GM15510 (cell line): ENCODE data around the gene MOB3C.

Experiments
- POLR2A ChIP-seq: IDR thresholded peaks from 3 replicates; pipeline ENCODE4 v1.6.1; 2011; ENCODE audit warnings: borderline replicate concordance; ENCODE audit not compliant: insufficient read length; ENCODE audit errors: extremely low read depth

Gene MOB3C

GRCh38 chr1:46614604-46614984, 2.0 kb downstream of the MOB3C start:
- no peak for TF ChIP-seq POLR2A

- TF ChIP-seq POLR2A = no peak
These were observed 2.7 kb downstream of the MOB3C start for GRCh38 chr1:46613661-46614603.

- TF ChIP-seq POLR2A = no peak
These were observed 3.5 kb downstream of the MOB3C start for GRCh38 chr1:46612937-46613660.

GRCh38 chr1:46611691-46612221, 4.9 kb downstream of the MOB3C start:
- no peak for TF ChIP-seq POLR2A

- no peak for TF ChIP-seq POLR2A
These were observed 9.1 kb downstream of the MOB3C start for GRCh38 chr1:46607345-46608130.

GRCh38 chr1:46606255-46606965, 10.2 kb downstream of the MOB3C start:
- no peak for TF ChIP-seq POLR2A

- TF ChIP-seq POLR2A = no peak
These were observed 11.4 kb downstream of the MOB3C start for GRCh38 chr1:46605232-46605631.

- peak; percentile 97 for TF ChIP-seq POLR2A
These were observed 12.6 kb downstream of the MOB3C start, which contains the start of gene MKNK1 for GRCh38 chr1:46603858-46604549. TSS of gene MKNK1 (minus strand) at chr1:46604268. CDS start at chr1:46583327, 20,941 bp downstream.

GRCh38 chr1:46603481-46603857, 13.1 kb downstream of the MOB3C start:
- no peak for TF ChIP-seq POLR2A

- TF ChIP-seq POLR2A = no peak
These were observed 15.2 kb downstream of the MOB3C start for GRCh38 chr1:46601257-46602007.

- no peak for TF ChIP-seq POLR2A
These were observed 17.3 kb downstream of the MOB3C start for GRCh38 chr1:46599059-46599970.

GRCh38 chr1:46596846-46597245, 19.8 kb downstream of the MOB3C start:
- no peak for TF ChIP-seq POLR2A
